HepG2 (cell line): Measurements from ENCODE around the gene NKAIN4. TPM values are rescaled to one million over a fixed set of nuclear protein-coding genes. Genes with fewer than 3 reads are reported as not detected.

Experiments used
- EP300 ChIP-seq, 3 experiments: sonication (generic) in 1 of 3; formaldehyde crosslinking in 1 of 3; IDR thresholded peaks; 2 replicates each; pipeline versions ENCODE4 v1.5.1 to v1.6.1; 2011 to 2020; ENCODE audit warnings: low read depth in 2 of 3, low read length in 2 of 3, borderline replicate concordance in 1 of 3, improper control_type of control experiment in 1 of 3, mild to moderate bottlenecking in 1 of 3, missing genetic modification reagents in 1 of 3, moderate library complexity in 1 of 3
- HCFC1 ChIP-seq: fragments of 150-350 bp; IDR thresholded peaks from 2 replicates; pipeline ENCODE4 v1.6.1; 2014; ENCODE audit warnings: low read depth, low read length
- HMG20B ChIP-seq: conservative IDR thresholded peaks from 2 replicates; pipeline ENCODE4 v1.6.1; 2016; ENCODE audit warnings: missing genetic modification reagents, missing compliant biosample characterization
- HMGA1 ChIP-seq: sonication (generic); formaldehyde crosslinking; conservative IDR thresholded peaks from 2 replicates; pipeline ENCODE4 v1.4.0; 2020; ENCODE audit warnings: missing genetic modification reagents
- PHF5A ChIP-seq: IDR thresholded peaks from one replicate; pipeline ENCODE4 v1.6.1; 2018; ENCODE audit warnings: low read depth, missing genetic modification reagents; ENCODE audit not compliant: unreplicated experiment
- PRMT3 ChIP-seq: sonication (generic); formaldehyde crosslinking; IDR thresholded peaks from 2 replicates; pipeline ENCODE4 v1.8.1; 2022; ENCODE audit warnings: low read depth, mild to moderate bottlenecking, moderate library complexity, missing genetic modification reagents, borderline replicate concordance
- TBX3 ChIP-seq: fragments of 450-650 bp; IDR thresholded peaks from 2 replicates; pipeline ENCODE4 v1.6.1; 2017; ENCODE audit warnings: antibody characterized with exemption, mild to moderate bottlenecking, inconsistent platforms, borderline replicate concordance
- TCF7L2 ChIP-seq: IDR thresholded peaks from 2 replicates; pipeline ENCODE4 v1.6.1; 2011; ENCODE audit warnings: mild to moderate bottlenecking, low read depth, low read length, moderate library complexity
- TOPORS ChIP-seq: sonication (generic); formaldehyde crosslinking; IDR thresholded peaks from 2 replicates; pipeline ENCODE4 v1.8.0; 2023; ENCODE audit warnings: mild to moderate bottlenecking, missing genetic modification reagents
- ZBTB20 ChIP-seq: sonication (generic); formaldehyde crosslinking; IDR thresholded peaks from 2 replicates; pipeline ENCODE4 v1.8.1; 2023; ENCODE audit warnings: missing genetic modification reagents, low read depth, mild to moderate bottlenecking, borderline replicate concordance
- ZIK1 ChIP-seq: sonication (generic); formaldehyde crosslinking; IDR thresholded peaks from 2 replicates; pipeline ENCODE4 v1.5.0; 2020; ENCODE audit warnings: mild to moderate bottlenecking, low read depth, missing genetic modification reagents, borderline replicate concordance
- ZNF296 ChIP-seq: sonication (generic); formaldehyde crosslinking; conservative IDR thresholded peaks from 2 replicates; pipeline ENCODE4 v1.5.0; 2020; ENCODE audit warnings: mild to moderate bottlenecking, missing genetic modification reagents
- ZNF333 ChIP-seq: sonication (generic); formaldehyde crosslinking; IDR thresholded peaks from 2 replicates; pipeline ENCODE4 v1.4.0; 2020; ENCODE audit warnings: mild to moderate bottlenecking, missing genetic modification reagents, borderline replicate concordance
- ZNF350 ChIP-seq: sonication (generic); formaldehyde crosslinking; IDR thresholded peaks from 2 replicates; pipeline ENCODE4 v1.4.0; 2020; ENCODE audit warnings: mild to moderate bottlenecking, low read depth, missing genetic modification reagents, borderline replicate concordance
- ZNF367 ChIP-seq: sonication (generic); formaldehyde crosslinking; IDR thresholded peaks from 2 replicates; pipeline ENCODE4 v1.4.0; 2020; ENCODE audit warnings: missing genetic modification reagents, borderline replicate concordance
- ZNF383 ChIP-seq: sonication (generic); formaldehyde crosslinking; IDR thresholded peaks from 2 replicates; pipeline ENCODE4 v1.4.0; 2020; ENCODE audit warnings: missing genetic modification reagents, mild to moderate bottlenecking, borderline replicate concordance
- ZNF570 ChIP-seq: sonication (generic); formaldehyde crosslinking; IDR thresholded peaks from 2 replicates; pipeline ENCODE4 v1.4.0; 2020; ENCODE audit warnings: mild to moderate bottlenecking, missing genetic modification reagents, borderline replicate concordance
- ZSCAN12 ChIP-seq: sonication (generic); formaldehyde crosslinking; IDR thresholded peaks from 2 replicates; pipeline ENCODE4 v1.9.0; 2021; ENCODE audit warnings: mild to moderate bottlenecking, missing genetic modification reagents
- polyA plus RNA-seq, 8 experiments: library from polyadenylated mRNA; depleted of rRNA in 3 of 8; stranded (reverse) in 7 of 8; unstranded in 1 of 8; fragments of >200 nt; fragmentation: Illumina TruSeq in 4 of 8; extraction: Trizol in 4 of 8; gene quantifications; 2 replicates each; pipeline versions ENCODE4 v1.2.1 to v1.2.3, GENCODE V29; 2011 to 2016; ENCODE audit warnings: low read depth in 4 of 8, missing spikeins in 1 of 8, mixed read lengths in 1 of 8; ENCODE audit not compliant: insufficient read depth in 1 of 8
- total RNA-seq, 5 experiments: library from RNA; depleted of rRNA; stranded (reverse); fragments of >200 nt; fragmentation: Illumina TruSeq; extraction: Trizol; gene quantifications; 2 replicates each; pipeline ENCODE4 v1.2.3, GENCODE V29; 2016; ENCODE audit warnings: low read depth in 1 of 5
- TF ChIP-seq, protein P1 (sequence below): sonication (generic); formaldehyde crosslinking; IDR thresholded peaks from 2 replicates; pipeline ENCODE4 v1.4.0; 2020; ENCODE audit warnings: mild to moderate bottlenecking, missing genetic modification reagents
- TF ChIP-seq, protein P2 (sequence below): sonication (generic); formaldehyde crosslinking; IDR thresholded peaks from 2 replicates; pipeline ENCODE4 v1.9.0; 2021; ENCODE audit warnings: missing genetic modification reagents, mild to moderate bottlenecking, borderline replicate concordance
- TF ChIP-seq, protein P3 (sequence below): sonication (generic); formaldehyde crosslinking; IDR thresholded peaks from 2 replicates; pipeline ENCODE4 v1.8.1; 2023; ENCODE audit warnings: mild to moderate bottlenecking, missing genetic modification reagents
- TF ChIP-seq, protein P4 (sequence below): sonication (generic); formaldehyde crosslinking; IDR thresholded peaks from 2 replicates; pipeline ENCODE4 v1.5.0; 2020; ENCODE audit warnings: missing genetic modification reagents

NKAIN4 gene
- total and polyA plus RNA-seq, 2 of the 13 experiments (the other 11 are each of a cell fraction or from before 2014, with no cell fraction given), result not detected

DNA sequence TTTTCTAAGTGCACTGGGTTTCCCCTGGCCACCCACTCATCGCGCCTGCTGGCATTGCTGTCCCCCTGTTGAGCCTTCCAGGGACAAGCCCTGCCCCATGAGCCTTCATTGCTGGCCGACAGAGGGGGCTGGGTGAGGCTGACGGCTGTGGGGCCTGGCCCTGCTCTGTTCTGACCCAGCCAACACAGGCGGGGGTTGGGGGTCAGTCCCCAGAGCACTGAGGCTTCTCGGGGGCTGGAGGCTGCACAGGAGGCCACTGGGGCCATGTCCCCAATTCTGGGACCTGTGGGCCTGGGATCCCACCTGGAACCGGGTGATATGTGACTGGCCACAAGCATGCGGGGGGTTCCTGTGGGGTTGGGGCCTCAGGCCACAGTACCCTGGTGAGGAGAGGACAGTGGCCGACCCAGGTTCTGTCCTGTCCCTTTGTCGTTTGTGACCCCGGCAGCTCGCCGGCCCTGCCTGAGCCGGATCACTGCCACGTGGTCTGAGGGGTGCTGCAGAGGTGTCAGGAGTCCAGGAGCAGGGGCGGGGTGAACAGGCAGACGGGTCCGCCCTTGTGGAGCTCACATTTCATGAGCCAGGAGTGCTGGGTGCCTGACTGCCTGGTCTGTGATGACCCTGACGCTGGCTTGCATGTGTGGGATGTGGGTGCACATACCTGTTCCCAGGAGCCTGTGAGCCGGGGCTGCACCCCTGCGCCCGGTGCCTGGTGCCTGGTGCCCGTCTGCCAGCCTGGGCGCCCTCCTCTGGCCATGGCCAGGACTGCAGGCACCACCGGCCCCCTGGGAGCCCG, 36.6 kb upstream of the NKAIN4 start (continued):
- TF ChIP-seq TOPORS (CRISPR knock-in tag), result no peak
- no peak; the same call in 1 of the 2 replicates for TF ChIP-seq ZNF383 (CRISPR knock-in tag)
- TF ChIP-seq ZIK1, result no peak
- TF ChIP-seq EP300 (IDR thresholded peaks at IDR 0.05; ENCODE audit: low read depth in 2 of 2, low read length in 2 of 2), result no peak
- TF ChIP-seq EP300 (CRISPR knock-in tag; IDR thresholded peaks at IDR 0.05; ENCODE audit: borderline replicate concordance), result no peak; the same call in 1 of the 2 replicates
- TF ChIP-seq, protein P1, sequence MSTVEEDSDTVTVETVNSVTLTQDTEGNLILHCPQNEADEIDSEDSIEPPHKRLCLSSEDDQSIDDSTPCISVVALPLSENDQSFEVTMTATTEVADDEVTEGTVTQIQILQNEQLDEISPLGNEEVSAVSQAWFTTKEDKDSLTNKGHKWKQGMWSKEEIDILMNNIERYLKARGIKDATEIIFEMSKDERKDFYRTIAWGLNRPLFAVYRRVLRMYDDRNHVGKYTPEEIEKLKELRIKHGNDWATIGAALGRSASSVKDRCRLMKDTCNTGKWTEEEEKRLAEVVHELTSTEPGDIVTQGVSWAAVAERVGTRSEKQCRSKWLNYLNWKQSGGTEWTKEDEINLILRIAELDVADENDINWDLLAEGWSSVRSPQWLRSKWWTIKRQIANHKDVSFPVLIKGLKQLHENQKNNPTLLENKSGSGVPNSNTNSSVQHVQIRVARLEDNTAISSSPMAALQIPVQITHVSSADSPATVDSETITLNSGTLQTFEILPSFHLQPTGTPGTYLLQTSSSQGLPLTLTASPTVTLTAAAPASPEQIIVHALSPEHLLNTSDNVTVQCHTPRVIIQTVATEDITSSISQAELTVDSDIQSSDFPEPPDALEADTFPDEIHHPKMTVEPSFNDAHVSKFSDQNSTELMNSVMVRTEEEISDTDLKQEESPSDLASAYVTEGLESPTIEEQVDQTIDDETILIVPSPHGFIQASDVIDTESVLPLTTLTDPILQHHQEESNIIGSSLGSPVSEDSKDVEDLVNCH (CRISPR knock-in tag), result no peak
- TF ChIP-seq, protein P2, sequence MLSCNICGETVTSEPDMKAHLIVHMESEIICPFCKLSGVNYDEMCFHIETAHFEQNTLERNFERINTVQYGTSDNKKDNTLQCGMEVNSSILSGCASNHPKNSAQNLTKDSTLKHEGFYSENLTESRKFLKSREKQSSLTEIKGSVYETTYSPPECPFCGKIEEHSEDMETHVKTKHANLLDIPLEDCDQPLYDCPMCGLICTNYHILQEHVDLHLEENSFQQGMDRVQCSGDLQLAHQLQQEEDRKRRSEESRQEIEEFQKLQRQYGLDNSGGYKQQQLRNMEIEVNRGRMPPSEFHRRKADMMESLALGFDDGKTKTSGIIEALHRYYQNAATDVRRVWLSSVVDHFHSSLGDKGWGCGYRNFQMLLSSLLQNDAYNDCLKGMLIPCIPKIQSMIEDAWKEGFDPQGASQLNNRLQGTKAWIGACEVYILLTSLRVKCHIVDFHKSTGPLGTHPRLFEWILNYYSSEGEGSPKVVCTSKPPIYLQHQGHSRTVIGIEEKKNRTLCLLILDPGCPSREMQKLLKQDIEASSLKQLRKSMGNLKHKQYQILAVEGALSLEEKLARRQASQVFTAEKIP (CRISPR knock-in tag), result no peak
- no peak for TF ChIP-seq HMGA1 (CRISPR knock-in tag)
- TF ChIP-seq ZNF570 (CRISPR knock-in tag), result no peak
- TF ChIP-seq PRMT3, result no peak
- TF ChIP-seq, protein P3, sequence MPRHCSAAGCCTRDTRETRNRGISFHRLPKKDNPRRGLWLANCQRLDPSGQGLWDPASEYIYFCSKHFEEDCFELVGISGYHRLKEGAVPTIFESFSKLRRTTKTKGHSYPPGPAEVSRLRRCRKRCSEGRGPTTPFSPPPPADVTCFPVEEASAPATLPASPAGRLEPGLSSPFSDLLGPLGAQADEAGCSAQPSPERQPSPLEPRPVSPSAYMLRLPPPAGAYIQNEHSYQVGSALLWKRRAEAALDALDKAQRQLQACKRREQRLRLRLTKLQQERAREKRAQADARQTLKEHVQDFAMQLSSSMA (CRISPR knock-in tag), result 0 out of 2 replicates have a peak, but pooled peaks have one; percentile 86
- TF ChIP-seq ZNF350 (CRISPR knock-in tag), result peak; percentile 64; the same call in 1 of the 2 replicates
- no peak for TF ChIP-seq TCF7L2
- TF ChIP-seq ZNF367 (CRISPR knock-in tag), result no peak; the same call in 1 of the 2 replicates
- TF ChIP-seq ZNF333 (CRISPR knock-in tag), result 0 out of 2 replicates have a peak, but pooled peaks have one; percentile 18
- TF ChIP-seq HMG20B (CRISPR knock-in tag), result no peak
- TF ChIP-seq, protein P4, sequence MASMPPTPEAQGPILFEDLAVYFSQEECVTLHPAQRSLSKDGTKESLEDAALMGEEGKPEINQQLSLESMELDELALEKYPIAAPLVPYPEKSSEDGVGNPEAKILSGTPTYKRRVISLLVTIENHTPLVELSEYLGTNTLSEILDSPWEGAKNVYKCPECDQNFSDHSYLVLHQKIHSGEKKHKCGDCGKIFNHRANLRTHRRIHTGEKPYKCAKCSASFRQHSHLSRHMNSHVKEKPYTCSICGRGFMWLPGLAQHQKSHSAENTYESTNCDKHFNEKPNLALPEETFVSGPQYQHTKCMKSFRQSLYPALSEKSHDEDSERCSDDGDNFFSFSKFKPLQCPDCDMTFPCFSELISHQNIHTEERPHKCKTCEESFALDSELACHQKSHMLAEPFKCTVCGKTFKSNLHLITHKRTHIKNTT, result no peak
- TF ChIP-seq TBX3, result no peak; the same call in 1 of the 2 replicates
- no peak for TF ChIP-seq ZBTB20 (CRISPR knock-in tag)
- no peak for TF ChIP-seq HCFC1
- peak; percentile 67; the same call in 1 of the 2 replicates for TF ChIP-seq ZNF296 (CRISPR knock-in tag)
- TF ChIP-seq ZSCAN12, result peak; percentile 45; the same call in 1 of the 2 replicates
- peak; percentile 15 for TF ChIP-seq PHF5A (CRISPR knock-in tag)
